ENCODE results near the gene ZNF536.

GRCh38 chr19:30385174-30385573, 13.0 kb downstream of the ZNF536 start:
- TF ChIP-seq CTCF (IDR thresholded peaks at IDR 0.05) (no peak), POLR2A (IDR thresholded peaks at IDR 0.05) (no peak)

Measured in esophagus squamous epithelium (tissue), 4 donors.